ENCODE measurements around the gene SIRT6.
"Not testable (repeated sequence)": the region's sequence is repeated elsewhere in the genome, so short reads cannot be mapped to it uniquely, and the experiment has no call there.

The SIRT6 gene

DNA sequence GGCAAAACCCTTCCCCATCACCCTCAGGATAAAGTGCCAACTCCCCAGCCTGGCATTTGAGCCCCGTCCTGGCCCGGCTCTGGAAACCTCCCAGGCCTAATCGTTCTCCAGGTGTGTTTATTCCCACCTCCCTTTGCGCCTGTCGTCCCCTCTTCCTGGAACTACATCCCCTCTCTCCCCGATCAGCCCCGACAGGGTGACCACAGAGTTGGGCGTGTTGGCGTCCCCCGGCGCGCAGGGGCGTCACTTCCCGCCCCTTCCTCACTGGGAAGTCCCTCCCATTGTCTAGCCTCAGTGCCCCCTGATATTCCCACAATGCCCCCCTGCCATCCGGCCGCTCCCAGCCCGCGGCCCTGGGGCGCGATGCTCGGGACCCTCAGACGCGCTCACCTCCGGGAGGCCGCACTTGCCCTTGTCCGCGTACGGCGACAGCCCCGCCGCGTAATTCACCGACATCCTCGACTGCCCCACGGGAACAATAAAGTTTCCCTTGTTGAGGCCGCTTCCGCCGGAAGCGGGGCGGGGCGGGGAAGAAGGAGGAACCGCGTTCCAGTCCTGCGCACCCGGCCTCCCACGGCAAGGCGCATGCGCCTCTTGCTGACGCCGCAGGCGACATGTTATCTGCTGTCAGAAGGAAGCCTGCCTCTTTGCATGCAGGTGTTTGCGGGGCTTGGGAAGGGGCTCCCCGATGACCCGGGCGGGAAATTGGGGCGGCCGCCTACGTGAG lies at the start of gene SIRT6, which contains the start of gene ANKRD24:
Gene SIRT6, minus strand, starts transcription at position 480 of the 727 bp plus-strand sequence. Its CDS starts 24 bp downstream, at position 456.
Gene ANKRD24, plus strand, starts transcription at position 606 of the 727 bp plus-strand sequence. CDS start 3,737 bp downstream, outside the sequence.
- peak; percentile 97 for DNase-seq

DNA sequence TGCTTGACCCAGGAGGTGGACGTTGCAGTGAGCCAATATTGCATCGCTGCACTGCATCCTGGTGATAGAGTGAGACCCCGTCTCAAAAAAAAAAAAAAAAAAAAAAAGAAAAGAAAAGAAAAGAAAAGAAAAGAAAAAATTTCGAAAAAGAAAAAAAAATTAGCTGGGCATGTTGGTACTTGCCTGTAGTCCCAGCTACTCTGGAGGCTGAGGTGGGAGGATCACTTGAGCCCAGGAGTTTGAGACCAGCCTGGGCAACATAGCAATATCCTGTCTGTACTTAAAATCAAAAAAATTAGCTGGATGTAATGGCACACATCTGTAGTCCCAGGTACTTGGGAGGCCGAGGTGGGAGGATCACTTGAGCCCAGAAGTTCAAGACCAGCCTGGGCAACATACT lies 49.8 kb upstream of the SIRT6 start:
- not testable (repeated sequence) for DNase-seq

DNA sequence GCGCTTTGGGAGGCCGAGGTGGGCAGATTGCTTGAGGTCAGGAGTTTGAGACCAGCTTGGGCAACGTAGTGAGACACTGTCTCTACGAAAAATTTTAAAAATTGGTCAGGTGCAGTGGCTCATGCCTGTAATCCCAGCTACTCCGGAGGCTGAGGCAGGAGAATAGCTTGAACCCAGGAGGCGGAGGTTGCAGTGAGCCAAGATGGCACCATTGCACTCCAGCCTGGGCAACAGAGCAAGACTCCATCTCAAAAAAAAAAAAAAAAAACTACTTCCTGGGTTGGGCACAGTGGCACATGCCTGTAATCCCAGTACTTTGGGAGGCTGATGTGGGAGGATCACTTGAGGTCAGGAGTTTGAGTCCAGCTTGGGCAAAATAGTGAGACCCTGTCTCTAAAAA lies 49.2 kb upstream of the SIRT6 start:
- not testable (repeated sequence) for DNase-seq

DNA sequence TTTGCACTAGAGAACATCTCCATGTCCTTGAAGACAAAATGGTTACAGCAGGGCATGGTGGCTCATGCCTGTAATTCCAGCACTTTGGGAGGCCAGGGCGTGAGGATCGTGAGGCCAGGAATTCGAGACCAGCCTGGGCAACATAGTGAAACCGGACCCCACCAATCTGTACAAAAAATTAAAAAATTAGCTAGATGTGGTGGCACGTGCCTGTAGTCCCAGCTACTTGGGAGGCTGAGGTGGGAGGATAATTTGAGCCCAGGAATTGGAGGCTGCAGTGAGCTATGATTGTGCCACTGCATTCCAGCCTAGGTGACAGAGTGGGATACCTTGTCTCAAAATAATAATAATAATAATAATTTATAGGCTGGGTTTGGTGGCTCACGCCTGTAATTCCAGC lies 47.9 kb upstream of the SIRT6 start:
- DNase-seq: not testable (repeated sequence)

DNA sequence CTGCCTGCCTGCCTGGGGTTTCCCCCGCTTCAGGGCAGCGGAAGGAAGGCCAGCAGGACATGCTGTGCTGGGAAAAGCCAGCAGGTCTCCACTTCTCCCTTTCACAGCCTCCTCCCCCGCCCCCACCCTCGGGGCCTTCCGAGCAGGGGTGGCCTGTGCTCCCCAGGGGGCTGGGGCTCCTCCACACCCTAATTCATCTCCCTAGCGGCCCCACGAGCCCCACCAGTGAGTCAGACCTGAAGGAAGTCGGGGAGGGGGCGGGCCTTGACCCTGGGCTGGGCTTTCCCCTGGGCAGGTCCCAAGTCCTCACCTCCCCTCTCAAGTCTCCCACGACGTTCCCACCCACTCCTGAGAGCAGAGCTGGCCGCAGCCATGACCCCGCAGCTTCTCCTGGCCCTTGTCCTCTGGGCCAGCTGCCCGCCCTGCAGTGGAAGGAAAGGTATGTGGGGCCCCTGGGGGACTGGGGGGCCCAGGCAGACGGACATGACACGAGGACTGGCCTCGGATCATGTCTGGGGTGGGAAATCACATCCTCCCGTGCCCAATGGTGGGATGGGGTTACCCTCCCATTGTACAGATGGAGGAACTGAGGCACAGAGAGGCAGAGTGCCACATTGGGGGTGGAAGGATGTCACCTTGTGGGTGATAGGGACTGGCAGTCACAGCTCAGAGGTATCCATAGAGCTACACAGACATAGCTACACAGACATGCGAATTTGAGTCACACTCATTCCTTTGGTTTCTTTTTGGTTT lies 47.0 kb upstream of the SIRT6 start, which contains the start of gene EBI3:
Gene EBI3, plus strand, starts transcription at position 345 of the 753 bp plus-strand sequence. Its CDS starts 28 bp downstream, at position 373.
- DNase-seq: no peak

DNA sequence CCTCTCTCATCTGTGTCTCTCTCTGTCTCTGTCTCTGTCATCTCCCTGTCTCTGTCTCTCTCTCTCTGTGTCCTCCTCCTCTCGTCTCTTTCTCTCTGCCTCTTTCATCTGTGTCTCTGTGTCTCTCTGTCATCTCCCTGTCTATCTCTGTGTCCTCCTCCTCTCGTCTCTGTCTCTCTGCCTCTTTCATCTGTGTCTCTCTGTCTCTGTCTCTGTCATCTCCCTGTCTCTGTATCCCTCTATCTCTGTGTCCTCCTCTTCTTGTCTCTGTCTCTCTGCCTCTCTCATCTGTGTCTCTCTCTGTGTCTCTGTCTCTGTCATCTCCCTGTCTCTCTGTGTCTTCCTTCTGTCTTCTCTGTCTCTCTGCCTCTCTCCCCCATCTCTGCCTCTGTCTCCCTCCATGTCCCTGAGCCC lies 46.4 kb upstream of the SIRT6 start:
- no peak for DNase-seq

DNA sequence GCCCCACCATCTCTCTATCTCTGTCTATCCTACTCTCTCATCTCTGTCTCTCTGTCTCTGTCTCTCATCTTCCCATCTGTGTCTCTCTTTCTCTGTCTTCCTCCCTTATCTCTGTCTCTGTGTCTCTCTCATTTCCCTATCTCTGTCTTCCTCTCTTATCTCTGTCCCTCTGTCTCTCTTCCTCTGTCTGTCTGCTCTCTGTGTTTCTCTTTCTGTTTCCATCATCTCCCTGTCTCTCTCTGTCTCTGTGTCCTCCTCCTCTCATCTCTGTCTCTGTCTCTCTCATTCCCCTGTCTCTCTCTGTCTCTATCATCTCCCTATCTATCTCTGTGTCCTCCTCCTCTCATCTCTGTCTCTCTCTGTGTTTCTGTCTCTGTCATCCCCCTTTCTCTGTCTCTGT lies 45.4 kb upstream of the SIRT6 start:
- DNase-seq: no peak

DNA sequence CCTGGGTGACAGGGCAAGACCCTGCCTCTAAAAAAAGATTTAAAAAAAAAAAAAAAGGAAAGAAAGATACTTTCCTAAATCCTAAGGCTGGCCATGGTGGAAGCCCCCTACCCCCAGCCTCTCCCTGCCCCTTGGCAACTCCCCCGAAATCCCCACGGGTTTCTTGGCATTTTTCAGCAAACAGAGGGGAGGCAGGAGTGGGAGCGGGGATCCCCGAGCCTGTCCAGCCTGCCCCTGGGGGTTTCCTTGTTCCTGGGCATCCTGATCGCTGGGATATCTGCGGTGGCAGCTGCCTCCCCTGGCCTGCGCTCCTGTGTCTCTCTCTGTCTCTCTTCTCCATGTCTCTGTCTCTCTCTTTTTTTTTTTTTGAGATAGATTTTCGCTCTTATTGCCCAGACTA lies 43.5 kb upstream of the SIRT6 start:
- no peak for DNase-seq

DNA sequence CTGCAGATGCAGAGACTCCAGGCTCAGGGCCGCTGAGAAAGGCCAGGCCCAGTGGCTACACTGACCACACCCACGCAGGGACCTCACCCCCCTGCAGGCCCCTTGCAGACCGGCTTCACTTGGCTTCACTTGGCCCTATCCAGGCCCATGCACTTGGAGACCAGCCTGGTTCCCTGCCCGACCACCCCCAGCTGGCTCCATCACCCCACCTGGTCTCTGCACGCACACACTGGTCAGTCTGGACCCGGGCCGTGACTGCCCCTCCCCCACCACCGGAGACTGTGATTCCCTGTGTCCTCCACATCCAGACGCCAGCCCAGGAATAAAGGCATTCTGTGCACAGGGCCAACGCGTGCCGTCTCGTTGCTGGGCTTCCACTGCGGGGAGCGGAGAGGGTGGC lies 42.1 kb upstream of the SIRT6 start:
- no peak for DNase-seq

DNA sequence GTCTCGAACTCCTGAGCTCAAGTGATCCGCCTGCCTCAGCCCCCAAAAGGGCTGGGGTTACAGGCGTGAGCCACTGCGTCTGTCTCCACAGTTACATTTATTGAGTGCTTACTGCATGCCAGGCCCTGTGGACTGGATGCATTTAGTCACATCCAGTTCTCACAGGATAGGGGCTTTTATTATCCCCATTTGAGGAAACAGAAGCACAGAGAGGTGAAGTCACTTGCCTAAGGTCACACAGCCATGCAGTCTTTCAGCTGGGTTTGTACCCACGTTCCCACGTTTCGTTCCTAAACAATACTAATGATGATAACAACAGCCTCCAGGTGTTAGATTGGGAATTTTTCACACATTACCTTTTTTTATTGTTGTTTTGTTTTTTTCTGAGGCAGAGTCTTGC lies 37.8 kb upstream of the SIRT6 start:
- no peak for DNase-seq

DNA sequence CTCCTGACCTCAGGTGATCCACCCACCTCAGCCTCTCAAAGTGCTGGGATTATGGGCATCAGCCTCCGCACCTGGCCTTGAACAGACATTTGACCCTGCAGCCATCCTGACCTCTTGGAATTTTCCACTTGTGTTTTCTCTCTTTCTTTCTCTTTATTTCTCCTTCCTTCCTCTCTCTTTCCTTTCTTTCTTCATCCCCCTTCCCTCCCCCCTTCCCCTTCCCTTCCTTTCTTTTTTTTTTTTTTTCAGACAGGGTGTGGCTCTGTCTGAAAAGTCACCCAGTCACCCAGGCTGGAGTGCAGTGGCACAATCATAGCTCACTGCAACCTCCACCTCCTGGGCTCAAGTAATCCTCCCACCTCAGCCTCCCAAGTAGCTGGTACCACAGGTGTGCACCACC lies 36.2 kb upstream of the SIRT6 start:
- DNase-seq: not testable (repeated sequence)

DNA sequence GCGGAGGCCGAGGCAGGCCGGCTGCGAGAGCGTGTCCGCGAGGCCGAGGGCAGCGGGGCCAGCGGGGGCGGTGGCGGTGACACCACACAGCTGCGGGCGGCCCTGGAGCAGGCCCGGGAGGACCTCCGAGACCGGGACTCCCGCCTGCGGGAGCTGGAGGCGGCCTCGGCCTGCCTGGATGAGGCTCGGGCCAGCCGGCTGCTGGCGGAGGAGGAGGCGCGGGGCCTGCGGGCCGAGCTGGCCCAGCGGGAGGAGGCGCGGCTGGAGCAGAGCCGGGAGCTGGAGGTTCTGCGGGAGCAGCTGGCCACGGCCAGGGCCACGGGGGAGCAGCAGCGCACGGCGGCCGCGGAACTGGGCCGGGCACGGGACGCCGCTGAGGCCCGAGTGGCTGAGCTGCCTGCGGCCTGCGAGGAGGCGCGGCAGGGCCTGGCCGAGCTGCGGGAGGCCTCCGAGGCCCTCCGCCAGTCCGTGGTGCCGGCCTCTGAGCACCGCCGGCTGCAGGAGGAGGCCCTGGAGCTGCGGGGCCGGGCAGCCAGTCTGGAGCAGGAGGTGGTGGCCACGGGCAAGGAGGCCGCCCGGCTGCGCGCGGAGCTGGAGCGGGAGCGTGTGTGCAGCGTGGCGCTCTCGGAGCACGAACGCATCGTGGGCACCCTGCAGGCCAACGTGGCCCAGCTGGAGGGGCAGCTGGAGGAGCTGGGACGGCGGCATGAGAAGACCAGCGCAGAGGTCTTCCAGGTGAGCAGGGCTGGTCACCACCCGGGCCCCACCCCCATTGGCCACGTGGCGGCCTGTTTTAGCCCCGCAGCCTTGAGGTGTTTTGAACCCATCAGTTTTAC lies 35.3 kb upstream of the SIRT6 start:
- no peak for DNase-seq

DNA sequence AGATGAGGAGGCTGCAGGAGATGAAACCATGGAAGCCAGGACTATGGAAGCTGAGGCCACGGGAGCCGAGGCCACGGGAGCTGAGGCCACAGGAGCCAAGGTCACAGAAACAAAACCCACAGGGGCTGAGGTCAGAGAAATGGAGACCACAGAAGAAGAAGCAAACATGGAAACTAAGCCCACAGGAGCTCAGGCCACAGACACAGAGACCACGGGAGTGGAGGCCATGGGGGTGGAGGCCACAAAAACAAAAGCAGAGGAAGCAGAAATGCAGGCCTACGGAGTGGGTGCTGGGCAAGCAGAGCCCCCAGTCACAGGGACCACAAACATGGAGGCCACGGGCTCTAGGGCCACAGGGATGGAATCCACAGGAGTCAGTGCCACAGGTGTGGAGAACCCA lies 34.5 kb upstream of the SIRT6 start:
- no peak for DNase-seq

DNA sequence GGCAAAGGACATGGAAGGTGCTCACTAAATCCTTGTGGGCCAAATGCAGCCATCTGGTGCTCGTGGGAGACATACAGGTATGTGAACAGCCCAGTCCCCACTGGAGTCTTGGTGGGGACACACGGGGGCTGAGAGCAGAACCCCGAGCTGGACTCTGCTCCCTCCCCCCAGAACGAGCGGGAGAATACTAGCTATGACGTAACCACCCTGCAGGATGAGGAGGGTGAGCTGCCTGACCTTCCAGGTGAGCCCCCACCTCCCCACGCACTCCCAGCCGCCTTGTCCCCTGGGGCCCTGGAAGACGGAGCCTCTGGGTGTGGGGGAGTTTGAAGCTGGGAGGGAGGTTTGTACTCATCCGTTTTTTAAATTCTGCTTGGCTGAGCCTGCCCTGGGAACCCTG lies 33.4 kb upstream of the SIRT6 start:
- DNase-seq: no peak

DNA sequence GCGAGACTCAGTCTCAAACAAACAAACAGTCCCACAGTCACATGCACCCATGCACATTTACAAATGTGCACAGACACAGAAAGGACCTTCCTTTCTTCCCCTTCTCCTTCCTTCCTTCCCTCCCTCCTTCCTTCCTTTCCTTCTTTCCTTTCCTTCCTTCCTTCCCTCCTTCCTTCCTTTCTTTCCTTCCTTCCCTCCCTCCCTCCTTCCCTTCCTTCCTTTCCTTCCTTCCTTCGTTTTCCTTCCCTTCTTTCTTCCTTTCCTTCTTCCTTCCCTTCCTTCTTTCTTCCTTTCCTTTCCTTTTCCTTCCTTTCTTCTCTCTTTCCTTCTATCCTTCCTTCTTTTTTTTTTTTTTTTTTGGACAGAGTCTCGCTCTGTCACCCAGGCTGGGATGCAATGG lies 30.8 kb upstream of the SIRT6 start:
- DNase-seq: no peak

DNA sequence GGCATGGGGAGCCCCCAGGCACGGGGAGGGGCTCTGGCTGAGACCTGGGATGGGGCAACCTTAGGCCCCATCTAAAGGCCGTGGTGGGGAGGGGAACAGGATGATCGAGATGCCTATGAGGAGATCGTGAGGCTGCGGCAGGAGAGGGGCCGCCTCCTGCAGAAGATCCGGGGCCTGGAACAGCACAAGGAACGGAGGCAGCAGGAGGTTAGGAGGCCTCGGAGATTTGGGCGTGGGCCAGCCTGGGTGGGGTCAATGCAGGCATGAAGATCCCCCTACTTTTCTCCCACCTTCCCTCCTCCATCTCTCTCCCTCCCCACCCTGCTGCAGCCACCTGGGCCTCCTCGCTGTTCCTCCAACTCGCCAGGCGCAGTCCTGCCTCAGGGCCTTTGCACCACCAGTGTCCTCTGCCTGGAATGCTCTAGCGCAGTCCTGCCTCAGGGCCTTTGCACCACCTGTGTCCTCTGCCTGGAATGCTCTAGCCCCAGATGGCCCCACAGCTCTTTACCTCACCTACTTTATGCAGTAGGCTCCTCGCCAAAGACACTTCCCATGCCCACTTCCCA lies 27.9 kb upstream of the SIRT6 start:
- DNase-seq: no peak

DNA sequence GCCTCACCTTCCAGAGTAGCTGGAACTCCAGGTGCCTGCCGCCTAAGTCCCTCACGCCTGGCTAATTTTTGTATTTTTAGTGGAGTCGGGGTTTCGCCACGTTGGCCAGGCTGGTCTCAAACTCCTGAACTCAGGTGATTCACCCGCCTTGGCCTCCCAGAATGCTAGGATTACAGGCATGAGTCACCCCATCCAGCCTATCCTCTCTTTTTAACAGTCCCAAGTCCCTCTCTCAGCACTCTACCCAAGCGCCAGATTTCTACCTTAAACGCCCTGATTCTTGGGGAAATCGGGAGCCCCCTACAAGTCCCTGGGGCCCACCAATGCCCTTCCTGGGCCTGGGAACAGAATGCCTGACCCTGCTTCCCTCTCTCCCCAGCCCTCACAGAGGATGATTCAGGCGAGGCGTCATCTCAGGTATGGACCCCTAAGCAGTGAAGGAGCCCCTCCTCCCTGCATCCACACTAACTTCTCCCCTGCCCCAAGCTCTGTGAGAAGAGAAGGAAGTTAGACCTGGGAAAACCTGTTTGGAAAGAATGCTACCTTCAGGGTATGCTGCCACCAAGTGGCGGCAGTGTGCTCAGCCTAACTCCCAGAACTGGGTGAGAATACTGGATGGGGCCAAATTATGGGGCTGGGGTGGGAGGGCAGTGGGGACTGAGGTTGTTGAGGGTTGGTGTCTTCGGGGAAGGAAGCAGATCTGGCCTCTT lies 26.2 kb upstream of the SIRT6 start:
- peak; percentile 44 for DNase-seq

DNA sequence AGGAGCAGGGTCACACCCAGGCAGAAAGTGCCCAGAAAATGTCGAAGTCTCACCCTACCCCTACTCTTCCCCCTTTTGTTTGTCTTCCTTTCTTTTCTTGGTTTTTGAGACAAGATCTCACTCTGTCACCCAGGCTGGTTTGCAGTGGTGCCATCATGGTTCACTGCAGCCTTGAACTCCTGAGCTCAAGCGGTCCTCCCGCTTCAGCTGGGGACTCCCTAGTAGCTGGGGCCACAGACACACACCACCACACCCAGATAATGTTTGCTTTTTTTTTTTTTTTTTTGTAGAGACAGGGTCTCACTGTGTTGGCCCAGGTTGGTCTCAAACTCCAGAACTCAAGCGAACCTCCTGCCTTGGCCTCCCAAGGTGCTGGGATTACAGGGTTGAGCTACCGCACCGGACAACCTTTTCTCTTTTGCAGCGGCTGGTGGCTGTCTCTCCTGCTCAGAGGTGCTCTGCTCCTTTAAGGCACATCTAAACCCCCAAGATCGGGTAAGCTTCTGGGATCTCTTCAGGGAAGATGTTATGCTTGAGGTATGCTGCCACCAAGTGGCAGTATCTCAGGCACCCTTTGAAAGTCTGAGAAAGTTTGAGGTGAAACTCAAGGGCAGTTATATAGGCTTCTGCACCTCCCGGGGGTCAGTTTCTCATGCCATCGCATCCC lies 24.6 kb upstream of the SIRT6 start:
- no peak for DNase-seq

DNA sequence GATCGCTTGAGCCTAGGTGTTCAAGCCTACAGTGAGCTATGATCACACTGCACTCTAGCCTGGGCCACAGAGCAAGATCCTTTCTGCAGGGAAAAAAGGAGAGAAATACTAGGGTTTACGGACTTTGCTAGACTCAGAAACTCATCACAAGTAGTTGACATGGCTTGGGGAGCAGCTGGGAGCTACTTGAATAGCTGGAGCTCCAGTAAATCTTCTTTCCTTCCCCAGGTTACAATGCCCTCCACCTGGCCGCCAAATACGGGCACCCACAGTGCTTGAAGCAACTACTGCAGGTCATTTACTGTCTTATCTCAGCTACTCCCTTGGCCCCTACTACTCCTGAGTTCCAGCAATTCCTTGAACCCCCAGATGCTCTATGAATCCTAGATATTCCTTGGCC lies 19.4 kb upstream of the SIRT6 start:
- DNase-seq: no peak

DNA sequence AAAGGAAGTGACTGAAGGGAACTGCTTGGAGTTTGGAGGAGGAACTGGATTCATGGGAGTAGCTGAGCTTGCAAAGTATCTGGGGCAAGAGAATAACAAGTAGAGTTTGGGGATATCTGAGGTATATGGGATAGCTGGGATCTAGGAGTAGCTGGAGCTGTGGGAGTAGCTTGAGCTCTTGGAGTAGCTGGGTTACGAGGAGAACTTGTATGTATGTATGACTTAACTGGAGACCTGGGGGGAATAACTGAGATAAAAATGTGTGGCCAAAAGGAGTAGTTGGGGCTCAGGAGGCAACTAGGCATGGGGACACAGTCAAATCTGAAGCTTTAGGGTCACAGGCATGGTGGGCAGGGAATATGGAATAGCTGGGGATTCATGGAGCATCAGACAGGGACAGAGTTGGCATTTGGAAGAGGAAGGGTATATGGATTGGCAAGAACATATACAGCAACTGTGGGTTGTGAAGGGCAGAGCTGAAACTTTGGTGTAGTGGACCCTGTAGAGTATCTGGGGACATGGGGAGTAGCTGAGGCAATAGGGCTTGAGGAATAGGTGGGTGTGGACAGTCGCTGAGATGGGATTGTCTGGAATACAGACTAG lies 18.7 kb upstream of the SIRT6 start:
- DNase-seq: no peak

DNA sequence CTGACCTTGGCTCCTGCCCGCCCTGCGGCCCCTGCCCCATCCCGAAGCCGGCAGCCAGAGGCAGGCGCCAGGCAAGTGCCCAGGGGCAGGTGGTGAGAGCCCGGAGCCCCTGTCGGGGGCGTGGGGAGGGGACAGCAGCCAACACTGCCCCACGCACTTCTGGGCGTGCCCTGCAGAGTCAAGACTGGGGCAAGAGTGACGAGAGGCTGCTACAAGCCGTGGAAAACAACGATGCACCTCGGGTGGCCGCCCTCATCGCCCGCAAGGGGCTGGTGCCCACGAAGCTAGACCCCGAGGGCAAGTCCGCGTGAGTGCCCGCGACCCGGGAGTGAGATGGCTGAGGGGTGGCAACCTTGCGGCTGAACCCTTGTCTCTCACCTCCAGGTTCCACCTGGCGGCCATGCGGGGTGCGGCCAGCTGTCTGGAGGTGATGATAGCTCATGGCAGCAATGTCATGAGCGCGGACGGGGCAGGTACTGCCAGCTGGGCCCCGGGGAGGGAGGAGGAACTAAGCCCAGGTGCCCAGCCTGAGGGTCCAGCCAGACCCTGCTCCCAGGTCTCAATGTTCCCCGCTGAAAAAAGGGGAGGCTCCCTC lies 17.4 kb upstream of the SIRT6 start:
- peak; percentile 57 for DNase-seq
